K562 (cell line): ENCODE data around the gene FERMT3. TPM values are rescaled to one million over a fixed set of nuclear protein-coding genes. Genes with fewer than 3 reads are reported as not detected.

Source experiments
- ATF7 ChIP-seq: fragments of 450-650 bp; IDR thresholded peaks from 2 replicates; pipeline ENCODE4 v1.7.1; 2014; ENCODE audit warnings: mild to moderate bottlenecking, moderate library complexity
- CBX3 ChIP-seq, 2 experiments: IDR thresholded peaks; 1 replicate in 1 of 2; 2 replicates in 1 of 2; pipeline ENCODE4 v1.6.1; 2012; ENCODE audit warnings: inconsistent platforms in 2 of 2, low read length in 2 of 2, borderline replicate concordance in 1 of 2, control low read depth in 1 of 2
- CREM ChIP-seq: IDR thresholded peaks from 2 replicates; pipeline ENCODE4 v1.6.1; 2014; ENCODE audit warnings: antibody characterized with exemption, low read depth
- ESRRA ChIP-seq: fragments of 450-650 bp; IDR thresholded peaks from 2 replicates; pipeline ENCODE4 v1.6.1; 2014; ENCODE audit warnings: low read depth, mild to moderate bottlenecking, moderate library complexity, borderline replicate concordance
- GATAD2A ChIP-seq: fragments of 450-650 bp; IDR thresholded peaks from 2 replicates; pipeline ENCODE4 v1.6.1; 2017
- HDAC2 ChIP-seq: fragments of 450-650 bp; IDR thresholded peaks from 2 replicates; pipeline ENCODE4 v1.6.1; 2016; ENCODE audit warnings: mild to moderate bottlenecking
- HDGF ChIP-seq: fragments of 450-650 bp; IDR thresholded peaks from 2 replicates; pipeline ENCODE4 v1.6.1; 2016
- HLTF ChIP-seq: fragments of 450-650 bp; IDR thresholded peaks from 2 replicates; pipeline ENCODE4 v1.6.1; 2016
- JUND ChIP-seq, 2 experiments: IDR thresholded peaks; 2 replicates in 1 of 2; 3 replicates in 1 of 2; pipeline ENCODE4 v1.6.1; 2011; ENCODE audit warnings: borderline replicate concordance in 2 of 2, low read depth in 2 of 2, low read length in 2 of 2, improper control_type of control experiment in 1 of 2, missing biosample characterization in 1 of 2, missing genetic modification characterization in 1 of 2, missing genetic modification reagents in 1 of 2
- KDM2B ChIP-seq: fragments of 250-450 bp; sonication (Bioruptor Pico); IDR thresholded peaks from 2 replicates; pipeline ENCODE4 v1.8.0; 2021; ENCODE audit warnings: mild to moderate bottlenecking, moderate library complexity
- MYC ChIP-seq, 2 experiments: fragments of 250-450 bp in 1 of 2; sonication (Bioruptor Pico) in 1 of 2; IDR thresholded peaks; 2 replicates each; pipeline versions ENCODE4 v1.5.1 to v1.6.1; 2012 to 2021; ENCODE audit warnings: low read depth in 2 of 2, borderline replicate concordance in 1 of 2, improper control_type of control experiment in 1 of 2, low read length in 1 of 2, mild to moderate bottlenecking in 1 of 2, moderate library complexity in 1 of 2
- PHTF2 ChIP-seq: fragments of 250-450 bp; sonication (Bioruptor Pico); IDR thresholded peaks from 2 replicates; pipeline ENCODE4 v1.5.0; 2021; ENCODE audit warnings: mild to moderate bottlenecking
- RB1 ChIP-seq: fragments of 450-650 bp; IDR thresholded peaks from 2 replicates; pipeline ENCODE4 v1.6.1; 2017; ENCODE audit warnings: low read depth, mild to moderate bottlenecking
- RHOXF2B ChIP-seq: fragments of 250-450 bp; sonication (Bioruptor Pico); conservative IDR thresholded peaks from 2 replicates; pipeline ENCODE4 v1.5.1; 2021
- STAT5A ChIP-seq: IDR thresholded peaks from 2 replicates; pipeline ENCODE4 v1.6.1; 2012; ENCODE audit warnings: low read length, inconsistent platforms, borderline replicate concordance
- TEAD4 ChIP-seq, 2 experiments: sonication (generic) in 1 of 2; formaldehyde crosslinking in 1 of 2; IDR thresholded peaks; 2 replicates each; pipeline versions ENCODE4 v1.6.1 to v1.8.0; 2012 to 2022; ENCODE audit warnings: borderline replicate concordance in 1 of 2, inconsistent platforms in 1 of 2, low read length in 1 of 2, mild to moderate bottlenecking in 1 of 2, missing genetic modification reagents in 1 of 2
- XRCC4 ChIP-seq: IDR thresholded peaks from one replicate; pipeline ENCODE4 v1.6.1; 2011; ENCODE audit not compliant: insufficient read depth, insufficient read length; ENCODE audit errors: extremely low read depth
- YY1 ChIP-seq, 3 experiments: IDR thresholded peaks; 2 replicates each; pipeline ENCODE4 v1.6.1; 2011; ENCODE audit warnings: low read length in 2 of 3, mild to moderate bottlenecking in 2 of 3, moderate library complexity in 2 of 3, borderline replicate concordance in 1 of 3, control low read depth in 1 of 3, low read depth in 1 of 3; ENCODE audit not compliant: insufficient read depth in 3 of 3, insufficient replicate concordance in 2 of 3, control insufficient read depth in 1 of 3, insufficient read length in 1 of 3; ENCODE audit errors: extremely low read depth in 1 of 3
- polyA plus RNA-seq, 8 experiments: library from polyadenylated mRNA; depleted of rRNA in 4 of 8; stranded (reverse) in 5 of 8; unstranded in 3 of 8; fragments of >200 nt; fragmentation: Nextera tagmentation in 2 of 8; fragmentation: Illumina TruSeq in 1 of 8; extraction: Ambion mirVana in 2 of 8; extraction: Trizol in 1 of 8; gene quantifications; 2 replicates each; pipeline versions ENCODE4 v1.2.1 to v1.2.3, GENCODE V29; 2011 to 2014; ENCODE audit warnings: inconsistent platforms in 1 of 8, missing spikeins in 1 of 8
- total RNA-seq, 7 experiments: library from RNA; depleted of rRNA in 6 of 7; stranded (reverse); fragments of >200 nt in 6 of 7; fragmentation: Illumina TruSeq in 2 of 7; extraction: Trizol in 2 of 7; gene quantifications; 2 replicates each; pipeline versions ENCODE4 v1.2.1 to v1.2.3, GENCODE V29; 2011 to 2021; ENCODE audit warnings: low replicate concordance in 1 of 7
- TF ChIP-seq, protein P1 (sequence below): fragments of 450-650 bp; IDR thresholded peaks from 2 replicates; pipeline ENCODE4 v1.6.1; 2016; ENCODE audit warnings: borderline replicate concordance
- TF ChIP-seq, protein P2 (sequence below): fragments of 250-450 bp; sonication (Bioruptor Pico); IDR thresholded peaks from 2 replicates; pipeline ENCODE4 v1.4.0; 2020; ENCODE audit warnings: mild to moderate bottlenecking, moderate library complexity
- TF ChIP-seq, protein P3 (sequence below): fragments of 450-650 bp; IDR thresholded peaks from 2 replicates; pipeline ENCODE4 v1.7.1; 2018; ENCODE audit warnings: mild to moderate bottlenecking, low read depth; ENCODE audit not compliant: partially characterized antibody

Gene FERMT3
- total and polyA plus RNA-seq, 9 of the 15 experiments (the other 6 are each of a cell fraction or from before 2014, with no cell fraction given): 3.2 to 275 (median 79.7) TPM

DNA sequence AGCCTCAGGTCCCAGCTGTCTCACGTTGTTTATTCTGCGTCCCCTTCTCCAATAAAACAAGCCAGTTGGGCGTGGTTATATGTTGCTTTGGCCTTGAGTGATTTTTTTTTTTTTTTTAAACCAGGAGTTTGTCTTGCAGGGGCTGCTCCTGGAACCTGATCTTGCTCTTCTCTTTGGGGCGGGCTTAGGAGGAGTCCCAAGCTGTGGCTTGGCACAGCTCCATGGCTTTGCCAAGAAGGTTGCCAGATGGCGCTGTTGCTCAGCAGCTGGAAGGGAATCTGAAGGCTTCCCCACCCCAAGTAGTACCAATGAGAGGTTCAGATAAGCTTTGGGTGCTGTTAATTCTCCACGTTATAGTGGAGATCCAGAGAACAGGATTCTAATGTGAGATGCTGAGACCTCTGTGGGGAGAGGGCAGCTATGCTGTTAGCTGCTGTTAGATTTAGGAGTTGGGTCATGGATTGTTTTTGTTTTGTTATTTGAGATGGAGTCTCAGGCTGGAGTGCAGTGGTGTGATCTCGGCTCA is 2.0 kb upstream of the FERMT3 start (continued):
- TF ChIP-seq MYC (IDR thresholded peaks at IDR 0.05; ENCODE audit: low read depth, low read length) (peak; percentile 77), MYC (CRISPR knock-in tag; IDR thresholded peaks at IDR 0.05; ENCODE audit: borderline replicate concordance, low read depth) (no peak), CBX3 (IDR thresholded peaks at IDR 0.05; ENCODE audit: borderline replicate concordance in 1 of 2, low read length in 2 of 2) (0 out of 3 replicates have a peak, but pooled peaks of 1 of the 2 experiments have one; percentile 41), RHOXF2B (CRISPR knock-in tag) (no peak), KDM2B (CRISPR knock-in tag) (no peak), TEAD4 (IDR thresholded peaks at IDR 0.05; ENCODE audit: low read length) (peak; percentile 35), TEAD4 (CRISPR knock-in tag; IDR thresholded peaks at IDR 0.05; ENCODE audit: borderline replicate concordance) (no peak), STAT5A (peak; percentile 22; the same call in 1 of the 2 replicates), ATF7 (peak; percentile 49; the same call in 1 of the 2 replicates), HLTF (0 out of 2 replicates have a peak, but pooled peaks have one; percentile 6), PHTF2 (CRISPR knock-in tag) (no peak), HDGF (0 out of 2 replicates have a peak, but pooled peaks have one; percentile 30), CREM (0 out of 2 replicates have a peak, but pooled peaks have one; percentile 26), ESRRA (peak; percentile 65; the same call in 1 of the 2 replicates), HDAC2 (no peak), XRCC4 (no peak), RB1 (peak; percentile 69; the same call in 1 of the 2 replicates), YY1 (IDR thresholded peaks at IDR 0.05; ENCODE audit: borderline replicate concordance in 1 of 3, control insufficient read depth in 1 of 3, extremely low read depth in 1 of 3, insufficient read depth in 3 of 3, insufficient read length in 1 of 3, insufficient replicate concordance in 2 of 3, low read depth in 1 of 3, low read length in 2 of 3) (no peak), JUND (IDR thresholded peaks at IDR 0.05; ENCODE audit: borderline replicate concordance, low read depth, low read length) (peak; percentile 73), JUND (tag; IDR thresholded peaks at IDR 0.05; ENCODE audit: borderline replicate concordance, low read depth, low read length) (peak; percentile 27; the same call in 1 of the 3 replicates), GATAD2A (no peak)
- TF ChIP-seq, protein P1, sequence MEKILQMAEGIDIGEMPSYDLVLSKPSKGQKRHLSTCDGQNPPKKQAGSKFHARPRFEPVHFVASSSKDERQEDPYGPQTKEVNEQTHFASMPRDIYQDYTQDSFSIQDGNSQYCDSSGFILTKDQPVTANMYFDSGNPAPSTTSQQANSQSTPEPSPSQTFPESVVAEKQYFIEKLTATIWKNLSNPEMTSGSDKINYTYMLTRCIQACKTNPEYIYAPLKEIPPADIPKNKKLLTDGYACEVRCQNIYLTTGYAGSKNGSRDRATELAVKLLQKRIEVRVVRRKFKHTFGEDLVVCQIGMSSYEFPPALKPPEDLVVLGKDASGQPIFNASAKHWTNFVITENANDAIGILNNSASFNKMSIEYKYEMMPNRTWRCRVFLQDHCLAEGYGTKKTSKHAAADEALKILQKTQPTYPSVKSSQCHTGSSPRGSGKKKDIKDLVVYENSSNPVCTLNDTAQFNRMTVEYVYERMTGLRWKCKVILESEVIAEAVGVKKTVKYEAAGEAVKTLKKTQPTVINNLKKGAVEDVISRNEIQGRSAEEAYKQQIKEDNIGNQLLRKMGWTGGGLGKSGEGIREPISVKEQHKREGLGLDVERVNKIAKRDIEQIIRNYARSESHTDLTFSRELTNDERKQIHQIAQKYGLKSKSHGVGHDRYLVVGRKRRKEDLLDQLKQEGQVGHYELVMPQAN: 0 out of 2 replicates have a peak, but pooled peaks have one; percentile 6
- TF ChIP-seq, protein P2, sequence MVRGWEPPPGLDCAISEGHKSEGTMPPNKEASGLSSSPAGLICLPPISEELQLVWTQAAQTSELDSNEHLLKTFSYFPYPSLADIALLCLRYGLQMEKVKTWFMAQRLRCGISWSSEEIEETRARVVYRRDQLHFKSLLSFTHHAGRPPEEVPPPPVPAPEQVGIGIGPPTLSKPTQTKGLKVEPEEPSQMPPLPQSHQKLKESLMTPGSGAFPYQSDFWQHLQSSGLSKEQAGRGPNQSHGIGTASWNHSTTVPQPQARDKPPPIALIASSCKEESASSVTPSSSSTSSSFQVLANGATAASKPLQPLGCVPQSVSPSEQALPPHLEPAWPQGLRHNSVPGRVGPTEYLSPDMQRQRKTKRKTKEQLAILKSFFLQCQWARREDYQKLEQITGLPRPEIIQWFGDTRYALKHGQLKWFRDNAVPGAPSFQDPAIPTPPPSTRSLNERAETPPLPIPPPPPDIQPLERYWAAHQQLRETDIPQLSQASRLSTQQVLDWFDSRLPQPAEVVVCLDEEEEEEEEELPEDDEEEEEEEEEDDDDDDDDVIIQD (CRISPR knock-in tag): no peak
- TF ChIP-seq, protein P3, sequence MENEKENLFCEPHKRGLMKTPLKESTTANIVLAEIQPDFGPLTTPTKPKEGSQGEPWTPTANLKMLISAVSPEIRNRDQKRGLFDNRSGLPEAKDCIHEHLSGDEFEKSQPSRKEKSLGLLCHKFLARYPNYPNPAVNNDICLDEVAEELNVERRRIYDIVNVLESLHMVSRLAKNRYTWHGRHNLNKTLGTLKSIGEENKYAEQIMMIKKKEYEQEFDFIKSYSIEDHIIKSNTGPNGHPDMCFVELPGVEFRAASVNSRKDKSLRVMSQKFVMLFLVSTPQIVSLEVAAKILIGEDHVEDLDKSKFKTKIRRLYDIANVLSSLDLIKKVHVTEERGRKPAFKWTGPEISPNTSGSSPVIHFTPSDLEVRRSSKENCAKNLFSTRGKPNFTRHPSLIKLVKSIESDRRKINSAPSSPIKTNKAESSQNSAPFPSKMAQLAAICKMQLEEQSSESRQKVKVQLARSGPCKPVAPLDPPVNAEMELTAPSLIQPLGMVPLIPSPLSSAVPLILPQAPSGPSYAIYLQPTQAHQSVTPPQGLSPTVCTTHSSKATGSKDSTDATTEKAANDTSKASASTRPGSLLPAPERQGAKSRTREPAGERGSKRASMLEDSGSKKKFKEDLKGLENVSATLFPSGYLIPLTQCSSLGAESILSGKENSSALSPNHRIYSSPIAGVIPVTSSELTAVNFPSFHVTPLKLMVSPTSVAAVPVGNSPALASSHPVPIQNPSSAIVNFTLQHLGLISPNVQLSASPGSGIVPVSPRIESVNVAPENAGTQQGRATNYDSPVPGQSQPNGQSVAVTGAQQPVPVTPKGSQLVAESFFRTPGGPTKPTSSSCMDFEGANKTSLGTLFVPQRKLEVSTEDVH: peak; percentile 36
